ENCODE results near the gene DGKB.

DGKB gene

GRCh38 chr7:14207711-14208110 is 694.8 kb downstream of the DGKB start:
- DNase-seq (ENCODE audit: low spot score): no peak

GRCh38 chr7:14207138-14207537 is 695.4 kb downstream of the DGKB start:
- DNase-seq (ENCODE audit: low spot score): no peak

DNA sequence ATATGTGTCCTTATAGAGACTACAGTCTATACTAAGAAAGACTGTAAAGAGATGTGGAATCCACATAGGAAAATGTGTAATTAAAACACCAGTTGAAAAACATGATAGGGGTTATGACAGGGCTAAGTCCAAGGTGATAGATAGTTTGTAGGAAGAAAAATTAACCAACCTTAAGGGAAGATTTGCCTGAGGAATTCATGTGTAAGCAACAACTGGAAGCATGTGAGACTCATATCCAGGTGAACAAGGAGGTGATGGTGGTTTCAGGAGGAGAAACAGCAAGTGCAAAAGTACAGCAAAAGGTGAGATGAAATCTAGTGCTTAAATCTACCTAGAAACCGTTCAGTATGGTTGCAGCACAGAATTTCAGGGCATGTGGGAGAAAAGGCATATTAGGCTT is 696.4 kb downstream of the DGKB start:
- DNase-seq (ENCODE audit: low spot score): no peak

- no peak for DNase-seq (ENCODE audit: low spot score)
These were observed 701.2 kb downstream of the DGKB start for GRCh38 chr7:14201353-14201752.

DNA sequence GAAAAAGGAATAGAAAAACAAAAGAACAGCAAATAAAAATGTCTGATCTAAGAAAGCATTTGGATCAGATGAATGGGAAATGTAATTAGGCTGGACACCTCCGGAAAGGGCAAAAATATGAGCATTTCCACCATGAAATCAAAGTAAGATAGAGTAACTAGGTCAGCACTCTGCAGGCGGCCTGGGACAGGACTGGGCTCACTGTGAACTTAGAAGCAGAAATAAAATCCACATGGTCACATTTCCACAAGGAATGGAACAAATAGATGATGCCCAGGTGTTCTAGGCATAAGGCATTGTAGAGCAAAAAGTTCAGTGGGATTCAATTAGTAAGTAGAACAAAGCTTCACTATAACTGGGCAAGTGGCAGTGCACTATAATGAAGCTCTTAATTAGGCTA is 703.2 kb downstream of the DGKB start:
- DNase-seq (ENCODE audit: low spot score): no peak

- no peak for DNase-seq (ENCODE audit: low spot score)
These were observed 705.3 kb downstream of the DGKB start for GRCh38 chr7:14197280-14197679.

- no peak for DNase-seq (ENCODE audit: low spot score)
These were observed 706.0 kb downstream of the DGKB start for GRCh38 chr7:14196555-14196954.

DNA sequence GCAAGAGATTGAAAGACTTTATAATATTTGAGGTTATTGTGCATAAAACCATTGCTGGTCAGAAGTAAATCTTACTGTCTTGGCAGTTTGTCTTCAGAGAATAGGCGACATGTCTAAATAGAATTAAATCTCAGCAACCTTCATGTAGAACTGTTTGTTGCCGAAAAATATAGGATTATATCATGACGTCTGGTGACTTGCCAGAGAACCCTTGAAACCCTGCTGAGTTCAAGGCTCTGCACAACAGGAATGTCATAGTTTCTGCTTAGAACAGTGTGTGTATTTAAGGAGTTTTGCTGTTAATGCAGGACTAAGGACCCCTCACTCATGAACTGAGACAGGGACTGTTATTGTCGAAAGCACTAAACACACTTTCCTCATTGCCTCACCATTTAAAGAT is 706.7 kb downstream of the DGKB start:
- no peak for DNase-seq (ENCODE audit: low spot score)

DNA sequence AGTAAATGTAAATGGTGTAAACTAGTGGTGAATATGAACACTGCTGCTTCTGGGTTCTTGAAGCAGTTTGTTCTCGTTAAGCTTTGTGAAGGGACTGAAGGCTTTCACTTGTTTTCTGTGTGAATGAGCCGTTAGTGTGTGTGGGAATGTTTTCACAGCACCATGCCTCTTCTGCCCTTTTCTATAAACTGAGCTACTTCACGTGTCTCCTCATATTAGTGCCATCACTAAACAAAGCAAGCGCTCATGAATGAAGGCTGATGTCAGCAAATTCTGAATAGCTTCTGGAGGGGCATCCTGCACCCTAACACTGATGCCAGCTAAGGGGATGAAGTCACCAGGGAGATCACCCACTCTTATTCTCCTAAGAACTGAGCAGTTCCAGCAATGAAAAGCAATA is 707.5 kb downstream of the DGKB start:
- no peak for DNase-seq (ENCODE audit: low spot score)

GRCh38 chr7:14191686-14192098 is 710.9 kb downstream of the DGKB start:
- DNase-seq (ENCODE audit: low spot score): no peak

DNA sequence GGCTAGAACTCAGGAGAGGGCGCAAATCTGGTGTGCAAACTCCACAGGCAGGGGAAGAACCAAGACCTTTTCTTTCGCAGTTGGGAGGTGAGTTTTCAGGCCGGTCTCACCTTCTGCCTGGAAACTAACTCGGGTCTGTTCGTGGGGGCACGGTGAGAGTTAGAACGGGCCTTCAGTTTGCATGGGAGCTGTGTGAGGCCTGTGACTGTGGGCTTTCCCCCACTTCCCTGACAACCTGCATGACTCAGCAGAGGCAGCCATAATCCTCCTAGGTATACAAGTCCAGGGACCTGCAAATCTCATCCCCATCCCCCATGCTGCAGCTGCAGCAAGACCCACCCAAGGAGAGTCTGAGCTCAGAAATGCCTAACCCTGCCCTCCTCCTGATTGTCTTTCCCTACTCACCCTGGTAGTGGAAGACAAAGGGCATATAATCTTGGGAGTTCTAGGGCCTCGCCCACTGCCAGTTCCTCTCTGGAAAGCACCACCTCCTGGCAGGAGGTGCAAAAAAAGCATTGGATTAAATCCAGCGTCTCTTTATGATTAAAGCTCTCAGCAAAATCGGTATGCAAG is 718.2 kb downstream of the DGKB start:
- DNase-seq (ENCODE audit: low spot score): no peak

DNA sequence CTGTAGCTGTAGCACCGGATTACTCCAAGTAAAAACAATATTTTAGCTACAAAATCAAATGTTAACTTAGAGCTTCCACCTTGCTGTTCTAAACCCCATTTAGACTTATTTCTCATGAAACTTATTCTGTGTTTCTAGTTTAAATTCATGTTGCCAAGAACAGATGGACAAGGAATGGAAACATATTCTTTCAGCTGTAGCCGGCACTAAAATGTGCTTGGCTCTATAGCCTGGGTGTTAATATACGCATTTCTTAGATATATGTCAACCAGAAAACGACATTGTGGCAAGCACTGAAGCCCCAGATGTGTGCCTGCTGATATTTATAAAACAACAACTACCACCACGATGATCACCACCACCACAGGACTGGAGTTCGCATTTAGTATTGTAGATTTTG is 722.8 kb downstream of the DGKB start:
- DNase-seq (ENCODE audit: low spot score): no peak

DNA sequence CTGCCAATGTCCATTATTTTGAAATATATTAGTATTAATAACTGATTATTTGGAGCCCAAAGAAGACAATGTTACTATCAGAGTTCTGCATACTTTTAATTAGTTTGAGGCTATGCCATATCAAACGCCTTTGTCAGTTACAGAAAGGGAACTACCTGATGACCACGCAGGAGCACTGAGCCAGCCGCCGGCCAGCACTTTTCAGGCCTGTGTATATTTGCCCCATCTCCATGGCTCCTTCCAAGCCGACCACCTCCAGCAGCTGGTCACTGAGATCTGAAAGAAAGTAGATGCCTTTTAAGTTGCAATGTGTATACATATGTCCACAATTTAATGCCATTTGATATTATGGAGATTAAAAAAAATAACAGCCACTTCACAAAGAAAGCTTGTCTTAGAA is 724.7 kb downstream of the DGKB start:
- no peak for DNase-seq (ENCODE audit: low spot score)

GRCh38 chr7:14170872-14171271 is 731.7 kb downstream of the DGKB start:
- DNase-seq (ENCODE audit: low spot score): no peak

DNA sequence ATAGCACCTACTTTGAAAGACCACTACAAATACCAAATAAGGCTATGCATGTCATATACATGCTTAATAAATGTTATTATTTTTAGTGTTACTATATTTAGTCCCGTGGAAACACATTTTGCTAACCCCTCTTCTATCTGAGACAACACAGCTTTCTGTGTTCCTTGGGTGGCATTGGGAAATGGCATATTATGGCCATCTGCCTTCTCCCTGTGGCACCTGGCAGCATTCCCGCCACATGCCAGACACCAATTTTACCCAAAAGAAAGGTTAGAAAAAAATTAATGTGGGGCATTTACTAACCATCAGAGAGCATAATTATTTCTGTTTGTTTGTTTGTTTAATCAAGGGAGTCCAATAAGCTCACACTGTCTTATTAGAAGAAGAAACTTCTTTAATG is 744.4 kb downstream of the DGKB start:
- DNase-seq (ENCODE audit: low spot score): no peak

GRCh38 chr7:14156436-14156835 is 746.1 kb downstream of the DGKB start:
- DNase-seq (ENCODE audit: low spot score): no peak

GRCh38 chr7:14148974-14149373 is 753.6 kb downstream of the DGKB start:
- DNase-seq (ENCODE audit: low spot score): no peak

DNA sequence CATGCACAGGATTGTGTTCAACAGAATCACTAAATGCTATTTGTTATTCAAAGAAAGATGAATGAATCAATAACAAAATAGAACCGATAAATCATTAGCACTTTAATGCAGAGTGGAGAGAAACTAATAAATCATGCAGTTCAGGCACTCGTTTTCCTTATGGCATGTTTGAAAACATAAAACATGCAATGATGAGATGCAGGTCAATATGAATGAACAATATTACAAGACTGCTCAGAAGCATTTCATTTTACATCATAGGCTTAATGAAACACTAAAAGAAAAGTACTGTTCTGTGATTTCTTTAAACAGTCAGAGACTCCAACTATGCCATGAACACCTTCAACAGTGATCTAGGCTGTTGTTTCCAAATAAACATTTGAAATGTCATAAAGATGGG is 755.0 kb downstream of the DGKB start:
- no peak for DNase-seq (ENCODE audit: low spot score)

- DNase-seq (ENCODE audit: low spot score): no peak
These were observed 758.0 kb downstream of the DGKB start for GRCh38 chr7:14144538-14144937.

DNA sequence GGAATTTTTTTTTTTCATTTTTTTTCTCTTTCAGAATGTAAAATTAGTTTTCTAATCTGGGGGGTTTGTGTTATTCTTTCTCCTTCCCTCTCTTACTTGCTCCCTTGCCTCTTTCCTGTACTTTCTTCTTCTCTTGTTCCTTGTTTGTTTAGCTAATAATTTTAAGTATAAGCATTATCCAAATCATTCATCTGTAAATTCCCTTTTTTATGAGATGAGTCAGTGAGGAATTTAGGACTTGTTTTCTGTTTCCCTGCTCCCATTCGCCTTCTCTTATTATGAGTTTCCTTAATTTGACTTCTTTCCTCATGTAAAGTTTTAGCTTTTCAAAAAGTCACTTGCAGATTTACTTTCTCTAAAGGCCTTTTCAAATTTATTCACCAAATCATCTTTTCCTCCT is 758.4 kb downstream of the DGKB start:
- no peak for DNase-seq (ENCODE audit: low spot score)

GRCh38 chr7:14137676-14138075 is 764.9 kb downstream of the DGKB start:
- DNase-seq (ENCODE audit: low spot score): no peak

DNA sequence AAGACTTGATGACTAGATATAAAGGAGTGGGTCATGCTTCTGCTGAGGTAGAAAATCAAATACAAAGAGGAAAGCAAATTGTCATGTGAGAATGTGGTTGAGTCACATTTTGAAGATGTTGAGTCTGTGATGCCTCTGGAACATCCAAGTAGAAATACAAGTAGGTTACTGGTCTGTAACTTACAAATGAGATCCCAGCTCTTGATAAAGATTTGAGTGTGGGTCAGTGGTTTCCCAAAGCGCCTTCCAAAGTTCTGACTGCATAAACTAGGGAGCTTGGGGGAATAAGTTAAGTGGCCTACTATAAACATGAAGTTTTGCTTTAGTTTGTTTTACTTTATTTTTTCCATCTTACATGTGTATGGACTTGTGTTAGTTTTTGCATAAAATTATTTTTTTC is 768.8 kb downstream of the DGKB start:
- DNase-seq (ENCODE audit: low spot score): no peak

- no peak for DNase-seq (ENCODE audit: low spot score)
These were observed 776.6 kb downstream of the DGKB start for GRCh38 chr7:14125998-14126397.

DNA sequence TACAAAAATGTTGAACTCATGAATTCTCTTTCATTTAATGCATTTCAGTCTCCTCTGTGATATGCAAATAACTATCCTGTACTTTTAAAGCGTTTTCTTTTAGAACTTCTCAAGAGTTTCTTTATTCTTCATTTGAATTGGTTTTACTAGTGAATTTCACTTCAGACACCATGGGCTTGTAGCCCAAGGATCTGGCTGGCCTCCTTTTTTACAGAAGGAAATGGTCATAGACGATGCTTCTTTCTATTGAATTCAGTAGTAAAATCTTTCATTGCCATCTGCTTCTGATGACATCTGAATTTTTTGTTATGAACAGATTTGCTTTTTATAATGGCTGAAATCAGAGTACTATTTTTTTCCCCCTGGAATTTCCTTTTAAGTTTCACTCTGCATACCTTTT is 777.8 kb downstream of the DGKB start:
- DNase-seq (ENCODE audit: low spot score): no peak

DNA sequence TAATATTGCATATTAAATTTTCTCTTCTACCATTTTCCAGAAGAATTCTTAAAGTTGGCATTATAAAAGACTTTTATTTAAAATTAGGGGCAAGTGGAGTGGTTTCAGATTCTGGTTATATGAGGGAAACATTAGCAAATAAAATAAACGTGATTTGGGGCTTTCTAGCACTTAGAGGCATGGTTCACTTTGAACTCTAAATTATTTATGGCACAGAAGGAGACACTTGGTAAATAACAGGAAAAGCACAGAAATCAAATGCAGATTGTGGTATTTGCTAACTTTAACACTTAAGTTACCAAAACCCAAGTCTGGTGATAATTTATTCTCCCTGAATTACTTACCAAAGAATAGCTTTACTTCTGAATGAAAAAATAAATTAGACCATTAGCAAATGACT is 778.6 kb downstream of the DGKB start:
- no peak for DNase-seq (ENCODE audit: low spot score)
